VCaP (cell line): ENCODE data around the gene TRIM7.

ENCODE experiments used
- H3K27ac ChIP-seq: fragments of 450-650 bp; 2 replicates; pipeline ENCODE4 v1.5.1; 2017
- CTCF ChIP-seq: fragments of 450-650 bp; conservative IDR thresholded peaks from 2 replicates; pipeline ENCODE4 v1.5.1; 2017; ENCODE audit warnings: mild to moderate bottlenecking, moderate library complexity

TRIM7 gene

GRCh38 chr5:181235323-181235688, 30.3 kb upstream of the TRIM7 start:
- TF ChIP-seq CTCF: no peak

GRCh38 chr5:181234455-181235306, 29.7 kb upstream of the TRIM7 start:
- TF ChIP-seq CTCF: no peak
- H3K27ac ChIP-seq: peak overlapping the region; percentile 26; the same call in 1 of the 2 replicates

More at GRCh38 chr5:181235323-181235688, 30.3 kb upstream of the TRIM7 start:
- H3K27ac ChIP-seq: peak overlapping the region; percentile 8; the same call in 1 of the 2 replicates

GRCh38 chr5:181233801-181234454, 28.9 kb upstream of the TRIM7 start:
- H3K27ac ChIP-seq: peak overlapping the region; percentile 26; the same call in 1 of the 2 replicates
- no peak for TF ChIP-seq CTCF

GRCh38 chr5:181233088-181233800, 28.2 kb upstream of the TRIM7 start:
- H3K27ac ChIP-seq: peak overlapping the region; percentile 26; the same call in 1 of the 2 replicates
- TF ChIP-seq CTCF: no peak

DNA sequence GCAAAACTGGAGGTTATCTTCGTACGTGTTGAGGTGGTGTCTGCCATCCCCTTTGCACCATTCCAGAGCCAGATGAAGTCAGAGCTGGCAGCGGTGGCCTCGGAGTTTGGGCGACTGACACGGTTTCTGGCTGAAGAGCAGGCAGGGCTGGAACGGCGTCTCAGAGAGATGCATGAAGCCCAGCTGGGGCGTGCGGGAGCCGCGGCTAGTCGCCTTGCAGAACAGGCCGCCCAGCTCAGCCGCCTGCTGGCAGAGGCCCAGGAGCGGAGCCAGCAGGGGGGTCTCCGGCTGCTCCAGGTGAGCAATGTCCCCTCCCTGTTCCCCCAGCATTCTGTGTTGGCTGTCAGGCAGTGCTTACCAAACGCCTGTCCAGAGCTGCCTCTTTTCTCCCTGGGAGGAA, 27.6 kb upstream of the TRIM7 start:
- no peak for TF ChIP-seq CTCF
- H3K27ac ChIP-seq: peak overlapping the region; percentile 26; the same call in 1 of the 2 replicates

DNA sequence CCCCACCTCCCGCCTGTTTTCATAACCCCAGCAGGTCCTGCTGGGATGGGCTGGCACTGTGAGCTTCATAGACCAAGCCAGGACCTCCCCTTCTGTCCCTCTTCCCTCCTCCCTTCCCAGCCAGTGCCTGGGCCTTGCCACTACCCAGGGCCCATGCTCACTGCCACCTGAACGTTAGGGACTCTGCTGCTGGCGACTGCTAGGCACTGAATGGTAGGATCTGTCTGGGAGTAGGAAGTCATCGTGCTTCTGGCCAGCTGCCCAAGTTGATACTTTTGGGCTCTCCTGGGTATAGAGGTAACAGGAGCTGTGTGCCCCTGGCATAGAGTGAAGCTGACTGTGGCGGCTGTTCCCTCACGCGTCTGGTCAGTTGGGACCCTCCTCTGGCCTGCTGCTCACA, 26.4 kb upstream of the TRIM7 start:
- TF ChIP-seq CTCF: no peak
- H3K27ac ChIP-seq: no peak overlapping the region; the same call in 1 of the 2 replicates

DNA sequence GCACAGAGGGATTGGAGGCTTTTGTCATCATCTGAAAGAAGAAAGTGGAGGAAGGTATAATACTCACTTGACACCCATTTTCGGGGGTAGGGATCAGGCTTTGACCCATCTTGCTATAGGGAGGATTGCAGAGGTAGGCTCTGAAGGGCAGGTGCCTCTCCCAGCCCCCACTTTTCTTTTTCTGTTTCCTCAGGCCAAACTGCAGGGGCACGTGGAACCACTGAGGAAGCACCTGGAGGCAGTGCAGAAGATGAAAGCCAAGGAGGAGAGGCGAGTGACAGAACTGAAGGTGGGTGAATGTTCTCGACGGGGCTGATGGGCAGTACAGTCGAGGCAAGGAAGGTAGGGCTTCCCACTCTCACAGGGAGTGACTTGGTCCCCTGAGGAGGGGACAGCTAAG, 25.6 kb upstream of the TRIM7 start:
- no peak overlapping the region for H3K27ac ChIP-seq
- TF ChIP-seq CTCF: no peak
